Measurements from ENCODE around the gene FBXO10.

FBXO10 gene

DNA sequence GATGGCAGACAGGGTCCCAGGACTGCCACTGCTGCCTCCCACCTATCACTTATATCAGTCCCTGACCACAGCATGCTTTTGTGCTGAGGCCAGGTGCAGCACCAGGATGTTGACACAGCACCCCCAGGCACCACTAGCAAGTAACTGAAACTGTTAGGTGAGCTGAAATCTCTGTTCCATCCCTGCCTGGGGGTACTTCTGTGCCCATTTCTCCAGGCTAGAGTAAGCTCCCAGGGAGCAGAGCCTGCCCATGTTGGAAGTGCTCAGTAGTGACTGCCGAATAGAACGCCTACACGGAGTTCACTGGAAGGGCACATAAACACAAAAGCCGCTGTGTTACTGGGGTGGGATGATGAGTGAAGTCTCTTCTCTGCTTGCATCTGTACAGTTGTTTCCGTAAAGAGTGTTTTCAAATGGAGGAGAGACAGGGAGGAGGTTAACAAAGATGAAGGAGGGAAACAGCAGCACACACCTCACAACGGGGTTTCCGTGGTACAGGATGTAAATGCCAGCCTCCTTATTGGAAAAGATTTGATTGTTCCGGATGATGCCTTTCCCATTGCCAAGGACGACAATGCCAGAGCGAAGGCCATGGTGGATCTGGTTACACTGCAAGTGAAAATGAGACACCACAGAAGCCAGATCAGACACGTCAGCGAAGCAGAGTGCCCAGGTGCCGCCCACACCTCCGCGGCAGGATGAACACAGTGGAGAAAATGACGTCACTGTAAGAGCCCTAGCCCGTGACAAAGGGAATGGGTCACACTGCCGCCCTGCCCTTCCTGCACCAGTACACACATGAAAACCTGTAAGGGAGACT lies 47.3 kb downstream of the FBXO10 start:
- in situ Hi-C loops (cut with MboI; ENCODE audit: low sequenced_read_pairs, unreplicated experiment), result no loop called here
- DNase-seq (ENCODE audit: low spot score), result peak; percentile 81
- TF ChIP-seq, protein P1, sequence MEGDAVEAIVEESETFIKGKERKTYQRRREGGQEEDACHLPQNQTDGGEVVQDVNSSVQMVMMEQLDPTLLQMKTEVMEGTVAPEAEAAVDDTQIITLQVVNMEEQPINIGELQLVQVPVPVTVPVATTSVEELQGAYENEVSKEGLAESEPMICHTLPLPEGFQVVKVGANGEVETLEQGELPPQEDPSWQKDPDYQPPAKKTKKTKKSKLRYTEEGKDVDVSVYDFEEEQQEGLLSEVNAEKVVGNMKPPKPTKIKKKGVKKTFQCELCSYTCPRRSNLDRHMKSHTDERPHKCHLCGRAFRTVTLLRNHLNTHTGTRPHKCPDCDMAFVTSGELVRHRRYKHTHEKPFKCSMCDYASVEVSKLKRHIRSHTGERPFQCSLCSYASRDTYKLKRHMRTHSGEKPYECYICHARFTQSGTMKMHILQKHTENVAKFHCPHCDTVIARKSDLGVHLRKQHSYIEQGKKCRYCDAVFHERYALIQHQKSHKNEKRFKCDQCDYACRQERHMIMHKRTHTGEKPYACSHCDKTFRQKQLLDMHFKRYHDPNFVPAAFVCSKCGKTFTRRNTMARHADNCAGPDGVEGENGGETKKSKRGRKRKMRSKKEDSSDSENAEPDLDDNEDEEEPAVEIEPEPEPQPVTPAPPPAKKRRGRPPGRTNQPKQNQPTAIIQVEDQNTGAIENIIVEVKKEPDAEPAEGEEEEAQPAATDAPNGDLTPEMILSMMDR (IDR thresholded peaks at IDR 0.05; ENCODE audit: borderline replicate concordance, control extremely low read depth, extremely low read depth, insufficient read depth, missing control alignments), result no peak

DNA sequence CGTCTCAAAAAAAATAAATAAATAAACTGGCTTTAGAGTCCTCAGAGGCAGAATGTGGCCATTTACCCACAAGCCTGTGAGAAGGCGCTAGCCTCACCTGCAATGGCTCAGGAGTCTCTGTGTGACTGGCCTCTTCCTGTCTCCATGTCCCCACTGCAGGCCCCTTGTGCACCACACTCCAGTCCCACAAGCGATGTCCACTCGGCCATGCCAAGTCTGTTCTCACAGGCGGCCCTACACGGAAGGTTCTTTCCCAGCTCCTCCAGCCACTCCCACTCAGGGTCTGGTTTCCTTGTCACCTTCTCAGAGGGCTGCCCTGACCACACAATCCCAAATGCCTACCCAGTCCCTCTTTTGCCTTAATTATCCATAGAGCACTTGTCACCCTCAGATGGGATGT lies 52.3 kb downstream of the FBXO10 start:
- DNase-seq (ENCODE audit: low spot score), result no peak

DNA sequence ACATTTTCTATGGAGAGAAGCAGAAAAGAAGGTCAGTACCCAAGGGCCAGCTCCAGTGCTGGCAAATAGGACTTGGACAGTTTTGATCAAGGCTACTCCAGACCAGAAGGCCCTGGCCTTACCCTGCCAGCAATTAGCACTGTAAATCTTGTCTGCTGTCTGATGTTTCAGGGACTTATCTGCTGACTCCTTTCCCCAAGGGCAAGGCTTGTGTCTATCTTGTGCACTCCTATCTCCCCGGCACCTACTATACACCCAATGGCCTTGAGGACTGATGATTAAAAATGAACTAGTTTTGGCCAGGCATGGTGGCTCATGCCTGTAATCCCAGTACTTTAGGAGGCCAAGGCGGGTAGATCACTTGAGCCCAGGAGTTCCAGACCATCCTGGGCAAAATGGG lies 53.2 kb downstream of the FBXO10 start:
- no peak for DNase-seq (ENCODE audit: low spot score)
- in situ Hi-C loops (cut with MboI; ENCODE audit: low sequenced_read_pairs, unreplicated experiment), result no loop called here
- TF ChIP-seq, protein P1 (IDR thresholded peaks at IDR 0.05; ENCODE audit: borderline replicate concordance, control extremely low read depth, extremely low read depth, insufficient read depth, missing control alignments), result no peak

More for the DNA sequence above, 52.3 kb downstream of the FBXO10 start:
- in situ Hi-C loops (cut with MboI; ENCODE audit: low sequenced_read_pairs, unreplicated experiment), result no loop called here
- TF ChIP-seq, protein P1 (IDR thresholded peaks at IDR 0.05; ENCODE audit: borderline replicate concordance, control extremely low read depth, extremely low read depth, insufficient read depth, missing control alignments), result no peak

DNA sequence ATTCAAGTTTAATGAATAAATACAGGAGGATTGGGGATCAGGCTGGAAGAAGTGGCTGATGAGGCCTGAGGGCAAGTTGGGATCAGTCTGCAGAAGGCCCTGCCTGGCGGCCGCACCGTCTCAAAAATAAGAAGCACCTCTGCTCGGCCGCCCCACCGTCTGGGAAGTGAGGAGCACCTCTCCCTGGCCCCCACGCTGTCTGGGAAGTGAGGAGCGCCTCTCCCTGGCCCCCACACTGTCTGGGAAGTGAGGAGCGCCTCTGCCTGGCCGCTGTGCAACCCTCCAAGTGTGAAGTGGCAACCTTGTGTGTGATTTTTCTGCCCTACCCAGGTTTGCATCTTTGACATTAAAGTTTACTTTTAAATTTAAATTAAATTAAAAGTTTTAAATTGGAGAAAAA lies 55.1 kb downstream of the FBXO10 start:
- no peak for DNase-seq (ENCODE audit: low spot score)
- TF ChIP-seq, protein P1 (IDR thresholded peaks at IDR 0.05; ENCODE audit: borderline replicate concordance, control extremely low read depth, extremely low read depth, insufficient read depth, missing control alignments), result no peak
- in situ Hi-C loops (cut with MboI; ENCODE audit: low sequenced_read_pairs, unreplicated experiment), result no loop called here

DNA sequence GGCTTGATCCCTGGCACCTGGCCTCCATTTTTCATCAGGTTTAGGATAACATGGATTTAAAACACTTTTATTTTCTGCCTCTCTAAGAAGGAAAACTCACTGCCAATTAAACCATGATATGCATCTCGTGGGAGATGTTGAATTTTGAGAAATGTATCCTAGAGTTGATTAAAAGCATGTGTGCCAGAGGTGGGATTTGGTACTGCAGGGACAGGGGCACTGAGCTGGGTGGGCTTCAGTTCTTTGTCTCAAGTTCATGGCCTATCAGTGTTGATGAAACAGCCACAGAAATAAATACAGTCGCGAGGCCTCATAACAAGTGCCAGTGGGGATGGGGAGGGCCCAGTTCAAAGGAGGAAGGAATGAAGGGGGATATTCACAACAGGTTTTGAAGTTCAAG lies 55.5 kb downstream of the FBXO10 start:
- in situ Hi-C loops (cut with MboI; ENCODE audit: low sequenced_read_pairs, unreplicated experiment), result no loop called here
- TF ChIP-seq, protein P1 (IDR thresholded peaks at IDR 0.05; ENCODE audit: borderline replicate concordance, control extremely low read depth, extremely low read depth, insufficient read depth, missing control alignments), result no peak
- no peak for DNase-seq (ENCODE audit: low spot score)

DNA sequence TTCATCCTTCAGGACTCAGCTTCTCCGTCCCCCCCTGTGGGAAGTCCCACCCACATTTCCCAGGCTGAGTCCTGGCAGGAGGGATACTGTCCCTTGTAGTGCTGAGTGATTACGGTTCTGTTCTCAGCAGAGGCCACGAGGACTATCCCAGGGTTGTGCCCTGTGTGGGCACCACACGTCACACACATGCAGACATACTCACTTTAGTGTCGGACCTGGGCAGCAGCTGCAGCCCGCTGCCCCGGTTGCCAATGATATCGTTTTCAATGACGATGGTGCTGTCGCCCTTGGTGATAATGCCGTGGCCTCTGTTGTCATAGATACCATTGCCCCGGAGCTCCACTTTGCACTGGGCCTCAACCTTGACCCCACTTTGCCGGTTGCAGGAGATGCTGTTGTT lies 58.3 kb downstream of the FBXO10 start:
- in situ Hi-C loops (cut with MboI; ENCODE audit: low sequenced_read_pairs, unreplicated experiment), result no loop called here
- TF ChIP-seq, protein P1 (IDR thresholded peaks at IDR 0.05; ENCODE audit: borderline replicate concordance, control extremely low read depth, extremely low read depth, insufficient read depth, missing control alignments), result no peak
- DNase-seq (ENCODE audit: low spot score), result no peak
